GM12891 (cell line): ENCODE measurements around the gene CD5L.

Source experiments
- POLR2A ChIP-seq: IDR thresholded peaks from 2 replicates; pipeline ENCODE4 v1.6.1; 2011; ENCODE audit warnings: low read depth, low read length, control low read depth
- POLR2AphosphoS5 ChIP-seq: IDR thresholded peaks from 2 replicates; pipeline ENCODE4 v1.6.1; 2011; ENCODE audit warnings: low read depth, low read length, control low read depth
- SPI1 ChIP-seq: IDR thresholded peaks from 2 replicates; pipeline ENCODE4 v1.6.1; 2011; ENCODE audit warnings: low read depth, low read length, control low read depth
- TAF1 ChIP-seq: IDR thresholded peaks from 2 replicates; pipeline ENCODE4 v1.6.1; 2011; ENCODE audit warnings: low read depth, low read length, control low read depth

DNA sequence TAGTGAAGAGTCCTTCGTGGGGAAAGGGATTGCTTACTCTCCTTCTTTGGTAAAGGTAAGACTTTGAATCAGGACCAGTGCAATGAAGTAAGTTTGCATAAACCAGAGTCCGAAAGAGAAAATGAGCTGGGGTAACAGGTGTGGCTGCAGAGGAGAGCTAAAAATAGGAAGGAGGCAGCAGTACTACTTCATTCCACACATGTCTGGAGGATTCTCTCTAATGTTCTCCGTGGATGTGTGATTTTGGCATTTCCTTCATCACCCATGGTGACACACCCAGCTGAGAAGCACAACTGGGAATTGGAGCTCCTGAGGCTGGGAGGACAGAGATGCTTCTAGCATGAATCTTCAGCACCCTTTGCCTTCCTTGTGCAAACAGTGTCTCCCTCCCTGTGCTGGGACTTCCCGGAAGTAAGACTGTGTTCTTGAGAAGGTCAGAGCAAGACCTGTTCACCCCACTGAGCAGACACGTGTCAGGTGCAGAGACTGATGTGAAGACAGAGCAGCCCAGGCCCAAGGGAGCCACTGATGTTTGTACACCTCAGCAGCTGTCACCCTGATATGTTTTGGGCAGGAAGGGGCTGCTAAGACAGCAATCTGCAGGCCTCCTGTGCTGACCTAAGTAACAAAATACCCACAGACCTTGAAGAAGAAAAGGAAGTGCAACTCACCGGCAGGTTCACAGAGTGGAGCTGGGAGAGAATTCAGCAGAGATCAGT, 35.0 kb downstream of the CD5L start:
- TF ChIP-seq POLR2AphosphoS5: no peak
- TF ChIP-seq POLR2A: no peak
- no peak for TF ChIP-seq TAF1
- peak; percentile 87 for TF ChIP-seq SPI1
